Liver (tissue), 9 donors: ENCODE data around the gene FAM184A. TPM values are rescaled to one million over a fixed set of nuclear protein-coding genes. Genes with fewer than 3 reads are reported as not detected.

Experiments
- DNase-seq: peaks from one replicate; pipeline ENCODE4 v3.0.0-alpha.2; 2017; ENCODE audit warnings: low spot score
- H3K27ac ChIP-seq, 2 donors: one replicate each; pipeline ENCODE4 v1.7.0; 2013; ENCODE audit warnings: inconsistent platforms in 2 of 2, low read length in 2 of 2, control low read depth in 1 of 2, low read depth in 1 of 2, mild to moderate bottlenecking in 1 of 2
- H3K27me3 ChIP-seq, 4 donors: one replicate each; pipeline versions ENCODE4 v1.6.1 to v1.7.0; 2013; ENCODE audit warnings: low read length in 3 of 4, inconsistent platforms in 1 of 4, mild to moderate bottlenecking in 1 of 4, moderate library complexity in 1 of 4; ENCODE audit not compliant: control insufficient read depth in 4 of 4, insufficient read depth in 4 of 4
- H3K36me3 ChIP-seq, 4 donors: one replicate each; pipeline versions ENCODE4 v1.6.1 to v1.7.0; 2013; ENCODE audit warnings: low read length in 3 of 4, mild to moderate bottlenecking in 3 of 4, low read depth in 1 of 4, moderate library complexity in 1 of 4; ENCODE audit not compliant: control insufficient read depth in 4 of 4, insufficient read depth in 3 of 4
- H3K4me1 ChIP-seq, 4 donors: one replicate each; pipeline versions ENCODE4 v1.6.1 to v1.7.0; 2013; ENCODE audit warnings: low read length in 3 of 4, mild to moderate bottlenecking in 3 of 4, moderate library complexity in 1 of 4; ENCODE audit not compliant: control insufficient read depth in 4 of 4, insufficient read depth in 4 of 4
- H3K4me3 ChIP-seq, 3 donors: one replicate each; pipeline versions ENCODE4 v1.6.1 to v1.7.0; 2013; ENCODE audit warnings: low read length in 3 of 3, control low read depth in 1 of 3, low read depth in 1 of 3, mild to moderate bottlenecking in 1 of 3
- H3K9ac ChIP-seq, 2 donors: one replicate each; pipeline ENCODE4 v1.7.0; 2013; ENCODE audit warnings: low read length in 2 of 2, mild to moderate bottlenecking in 2 of 2, moderate library complexity in 2 of 2, control low read depth in 1 of 2, low read depth in 1 of 2
- H3K9me3 ChIP-seq, 4 donors: one replicate each; pipeline versions ENCODE4 v1.6.1 to v1.7.0; 2013; ENCODE audit warnings: low read length in 3 of 4; ENCODE audit not compliant: control insufficient read depth in 4 of 4
- ATF3 ChIP-seq: IDR thresholded peaks from 2 replicates; pipeline ENCODE4 v1.6.1; 2016; ENCODE audit warnings: antibody characterized with exemption
- CTCF ChIP-seq: fragments of 150-350 bp; IDR thresholded peaks from 2 replicates; pipeline ENCODE4 v1.5.1; 2017; ENCODE audit warnings: improper control_type of control experiment, low read depth, low read length; ENCODE audit not compliant: missing input control
- EGR1 ChIP-seq, 2 donors: IDR thresholded peaks; 2 replicates each; pipeline ENCODE4 v1.6.1; 2016 to 2018; ENCODE audit warnings: antibody characterized with exemption in 2 of 2, low read depth in 2 of 2
- FOXA1 ChIP-seq: IDR thresholded peaks from 2 replicates; pipeline ENCODE4 v1.6.1; 2016; ENCODE audit warnings: antibody characterized with exemption
- GABPA ChIP-seq, 2 donors: IDR thresholded peaks in 1 of 2; conservative IDR thresholded peaks in 1 of 2; 2 replicates each; pipeline ENCODE4 v1.6.1; 2016; ENCODE audit warnings: antibody characterized with exemption in 2 of 2, mild to moderate bottlenecking in 1 of 2, moderate library complexity in 1 of 2
- HNF4A ChIP-seq, 2 donors: conservative IDR thresholded peaks; 2 replicates each; pipeline ENCODE4 v1.6.1; 2016; ENCODE audit warnings: antibody characterized with exemption in 2 of 2, mild to moderate bottlenecking in 2 of 2
- MAX ChIP-seq: IDR thresholded peaks from 2 replicates; pipeline ENCODE4 v1.6.1; 2016; ENCODE audit warnings: antibody characterized with exemption
- NR2F2 ChIP-seq: IDR thresholded peaks from 2 replicates; pipeline ENCODE4 v1.6.1; 2016; ENCODE audit warnings: antibody characterized with exemption
- RAD21 ChIP-seq, 2 donors: IDR thresholded peaks; 2 replicates each; pipeline ENCODE4 v1.6.1; 2016; ENCODE audit warnings: antibody characterized with exemption in 2 of 2, mild to moderate bottlenecking in 2 of 2
- REST ChIP-seq: IDR thresholded peaks from 2 replicates; pipeline ENCODE4 v1.6.1; 2016; ENCODE audit warnings: antibody characterized with exemption, mild to moderate bottlenecking
- SP1 ChIP-seq: IDR thresholded peaks from 2 replicates; pipeline ENCODE4 v1.6.1; 2018; ENCODE audit warnings: antibody characterized with exemption, mild to moderate bottlenecking
- YY1 ChIP-seq: IDR thresholded peaks from 2 replicates; pipeline ENCODE4 v1.6.1; 2016; ENCODE audit warnings: antibody characterized with exemption, mild to moderate bottlenecking
- WGBS: extraction: QIAGEN DNeasy Blood & Tissue Kit; methylation state at CpG from one replicate; pipeline ENCODE4 v1.1.7; 2013; 5-methylcytosine and 5-hydroxymethylcytosine counted together
- polyA plus RNA-seq, 2 donors: library from polyadenylated mRNA; stranded (reverse) in 1 of 2; unstranded in 1 of 2; fragments of 200-250 nt in 1 of 2; fragments of >200 nt in 1 of 2; fragmentation: Nextera tagmentation in 1 of 2; extraction: Ambion mirVana in 1 of 2; gene quantifications; one replicate each; pipeline versions ENCODE4 v1.2.1 to v1.2.3, GENCODE V29; 2013 to 2015
- total RNA-seq, 2 donors: library from RNA; depleted of rRNA; stranded (reverse); fragments of >200 nt; gene quantifications; one replicate each; pipeline ENCODE4 v1.2.3, GENCODE V29; 2014
- donor health status: healthy.
- donor health status: healthy.
- donor health status: healthy.
- donor health status: healthy.
- donor health status: healthy.

Gene FAM184A
- total and polyA plus RNA-seq, 4 donors, result 1.0 to 7.4 (median 4.0) TPM

GRCh38 chr6:118970866-118971265, 107.6 kb downstream of the FAM184A start:
- no peak for DNase-seq
- over 99% methylated on average over 3 of the region's 3 CpGs for WGBS
- Histone ChIP-seq H3K9me3 (no peaks in the 10 kb centered on the region), H3K36me3 (no peaks in the 10 kb centered on the region), H3K27ac (no peak overlapping the region), H3K4me1 (no peaks in the 10 kb centered on the region), H3K27me3 (no peaks in the 10 kb centered on the region), H3K9ac (no peak overlapping the region), H3K4me3 (no peak overlapping the region)
- TF ChIP-seq REST (no peak), YY1 (no peak), NR2F2 (no peak), FOXA1 (no peak), CTCF (no peak), HNF4A (conservative IDR thresholded peaks at IDR 0.05) (no peak), ATF3 (no peak), EGR1 (IDR thresholded peaks at IDR 0.05; ENCODE audit: low read depth in 2 of 2) (no peak), SP1 (no peak), RAD21 (IDR thresholded peaks at IDR 0.05) (no peak), GABPA (IDR thresholded peaks at IDR 0.05 in 1 of 2, conservative IDR thresholded peaks at IDR 0.05 in 1 of 2) (no peak)

- DNase-seq, result no peak
- Histone ChIP-seq H3K36me3 (no peaks in the 10 kb centered on the region), H3K27ac (no peak overlapping the region), H3K27me3 (no peaks in the 10 kb centered on the region), H3K9ac (no peak overlapping the region), H3K4me1 (no peaks in the 10 kb centered on the region), H3K4me3 (no peak overlapping the region), H3K9me3 (no peaks in the 10 kb centered on the region)
- TF ChIP-seq CTCF, result peak; percentile 52
- no peak for TF ChIP-seq MAX
- peak; percentile 83 to 85 for TF ChIP-seq RAD21 (IDR thresholded peaks at IDR 0.05)
- TF ChIP-seq FOXA1, result no peak
- peak; percentile 9 to 12 for TF ChIP-seq HNF4A (conservative IDR thresholded peaks at IDR 0.05)
- 16% methylated on average over 2 of the region's 2 CpGs for WGBS
Observed at GRCh38 chr6:118968416-118968815, 110.0 kb downstream of the FAM184A start.
